GM19463 (cell line): Measurements from ENCODE around the gene R3HDM2.

Experiments
- ATAC-seq: cut with Tn5 transposase; IDR thresholded peaks from one replicate; pipeline ENCODE4 v1.9.1; 2021; ENCODE audit warnings: mild to moderate bottlenecking, moderate library complexity; ENCODE audit not compliant: unreplicated experiment

The R3HDM2 gene

GRCh38 chr12:57207731-57208630, 222.9 kb downstream of the R3HDM2 start:
- ATAC-seq, result no peak

- ATAC-seq, result no peak
These were observed 224.9 kb downstream of the R3HDM2 start for GRCh38 chr12:57205931-57206330.

DNA sequence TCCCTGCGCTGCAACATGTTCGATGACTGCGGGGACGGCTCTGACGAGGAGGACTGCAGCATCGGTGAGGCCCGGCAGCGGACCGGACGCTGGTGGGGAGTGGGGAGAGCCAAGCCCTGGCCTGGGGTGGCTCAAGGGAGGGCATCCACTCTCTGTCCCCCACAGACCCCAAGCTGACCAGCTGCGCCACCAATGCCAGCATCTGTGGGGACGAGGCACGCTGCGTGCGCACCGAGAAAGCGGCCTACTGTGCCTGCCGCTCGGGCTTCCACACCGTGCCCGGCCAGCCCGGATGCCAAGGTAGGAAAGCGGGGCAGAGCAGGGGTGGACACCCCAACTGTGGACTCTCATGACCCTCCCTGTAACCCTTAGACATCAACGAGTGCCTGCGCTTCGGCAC, 225.7 kb downstream of the R3HDM2 start:
- ATAC-seq, result no peak

DNA sequence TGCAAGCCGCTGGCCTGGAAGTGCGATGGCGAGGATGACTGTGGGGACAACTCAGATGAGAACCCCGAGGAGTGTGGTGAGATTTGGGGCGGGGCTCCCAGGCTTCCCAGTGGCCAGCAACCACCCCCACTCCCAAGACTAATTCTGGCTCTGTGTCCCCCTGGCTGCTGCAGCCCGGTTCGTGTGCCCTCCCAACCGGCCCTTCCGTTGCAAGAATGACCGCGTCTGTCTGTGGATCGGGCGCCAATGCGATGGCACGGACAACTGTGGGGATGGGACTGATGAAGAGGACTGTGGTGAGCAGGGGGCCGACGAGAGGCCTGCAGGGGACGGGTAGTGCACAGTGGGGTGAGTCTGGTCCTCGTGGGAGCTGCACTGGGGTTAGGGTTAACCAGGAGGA, 226.4 kb downstream of the R3HDM2 start:
- no peak for ATAC-seq

DNA sequence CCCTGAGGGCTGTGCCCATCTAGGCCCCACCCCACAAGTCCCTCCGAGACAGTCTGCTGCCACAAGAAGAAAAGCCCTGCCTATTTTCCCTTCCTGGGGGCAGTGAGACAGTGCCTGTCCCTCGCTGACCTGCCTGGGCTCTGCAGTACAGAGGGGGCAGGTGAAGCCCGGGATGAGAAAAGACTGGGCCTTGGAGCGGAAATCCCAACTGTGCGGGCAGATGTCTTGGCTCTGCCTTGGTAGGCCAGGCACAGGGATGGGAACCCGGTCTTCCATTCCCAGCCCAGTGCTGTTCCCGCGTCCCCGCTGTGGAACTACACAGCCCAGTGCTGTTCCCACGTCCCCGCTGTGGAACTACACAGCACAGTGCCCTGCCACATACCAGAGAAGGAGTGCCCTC, 227.1 kb downstream of the R3HDM2 start:
- ATAC-seq, result no peak
